ENCODE data around the gene IKZF5.
A peak's percentile ranks its signal among the peaks of the same experiment; 100 is the strongest.

IKZF5 gene

DNA sequence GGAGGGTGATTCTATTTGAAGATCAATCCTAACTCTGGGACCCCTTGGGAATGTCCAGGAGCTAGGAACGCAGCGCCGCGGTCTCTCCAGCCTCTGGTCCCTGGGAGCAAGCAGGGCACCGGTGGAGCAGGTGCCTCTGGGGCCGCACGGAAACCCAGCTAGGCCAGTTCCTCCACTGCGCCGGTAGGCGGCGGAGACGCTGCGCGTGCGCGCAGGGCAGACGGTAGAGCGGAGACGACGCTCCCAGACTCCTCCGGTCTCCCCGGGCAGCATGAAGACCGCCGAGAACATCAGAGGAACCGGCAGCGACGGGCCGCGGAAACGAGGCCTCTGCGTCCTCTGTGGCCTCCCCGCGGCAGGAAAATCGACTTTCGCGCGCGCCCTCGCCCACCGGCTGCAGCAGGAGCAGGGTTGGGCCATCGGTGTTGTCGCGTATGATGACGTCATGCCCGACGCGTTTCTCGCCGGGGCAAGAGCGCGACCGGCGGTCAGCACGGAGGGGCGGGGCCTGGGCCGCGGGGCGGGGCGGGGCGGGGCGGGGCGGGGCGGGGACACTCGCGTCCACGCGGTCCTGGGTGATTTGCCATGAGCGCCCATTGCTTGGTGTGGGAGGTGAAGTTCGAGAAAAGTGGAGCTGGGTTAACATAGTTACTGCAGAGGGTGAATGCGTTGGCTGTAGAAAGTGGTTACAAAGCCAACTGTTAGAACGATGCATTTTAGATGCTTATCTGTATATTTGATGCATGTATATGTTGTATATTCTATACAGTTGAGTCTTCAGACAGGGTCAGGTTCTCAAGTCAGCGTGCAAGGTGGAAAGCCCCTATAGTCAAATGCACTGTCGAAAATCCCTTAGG lies 28.2 kb downstream of the IKZF5 start, which contains the start of gene PSTK:
Gene PSTK, plus strand, starts transcription at position 193 of the 857 bp plus-strand sequence. Its CDS starts 79 bp downstream, at position 272.
- DNase-seq = peak; percentile 94

GRCh38 chr10:122974543-122975064 lies 34.0 kb downstream of the IKZF5 start:
- DNase-seq = no peak

DNA sequence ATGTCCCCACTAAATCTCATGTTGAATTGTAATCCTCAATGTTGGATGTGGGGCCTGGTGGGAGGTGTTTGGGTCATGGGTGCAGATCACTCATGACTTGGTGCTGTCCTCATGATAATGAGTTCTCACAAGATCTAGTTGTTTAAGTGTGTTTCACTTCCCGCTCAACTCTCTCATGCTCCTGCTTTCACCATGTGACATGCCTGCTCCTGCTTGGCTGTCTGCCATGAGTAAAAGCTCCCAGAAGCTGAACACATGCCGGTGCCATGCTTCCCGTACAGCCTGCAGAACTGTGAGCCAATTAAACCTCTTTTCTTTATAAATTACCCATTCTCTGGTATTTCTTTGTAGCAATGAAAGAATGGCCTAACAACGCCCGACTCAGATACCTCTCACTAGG lies 34.6 kb downstream of the IKZF5 start:
- no peak for DNase-seq

DNA sequence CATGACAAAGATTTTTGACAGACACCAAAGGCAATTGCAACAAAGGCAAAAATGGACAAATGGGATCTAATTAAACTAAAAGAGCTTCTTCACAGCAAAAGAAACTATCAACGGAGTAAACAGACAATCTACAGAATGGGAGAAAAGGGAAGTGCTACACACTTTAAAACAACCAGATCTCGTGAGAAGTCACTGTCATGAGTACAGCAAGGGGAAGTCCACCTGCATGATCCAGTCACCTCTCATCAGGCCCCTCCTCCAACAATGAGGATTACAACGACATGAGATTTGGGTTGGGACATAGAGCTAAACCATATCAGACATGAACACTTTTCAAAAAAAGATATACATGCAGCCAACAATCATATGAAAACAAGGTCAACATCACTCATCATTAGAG lies 39.9 kb downstream of the IKZF5 start:
- no peak for DNase-seq

GRCh38 chr10:122966879-122967278 lies 41.7 kb downstream of the IKZF5 start:
- DNase-seq = no peak

- no peak for DNase-seq
Observed at GRCh38 chr10:122962405-122962804, 46.2 kb downstream of the IKZF5 start.

- no peak for DNase-seq
Observed at GRCh38 chr10:122957474-122957873, 51.1 kb downstream of the IKZF5 start.

- DNase-seq = no peak
Observed at GRCh38 chr10:122955892-122956291, 52.7 kb downstream of the IKZF5 start.

DNA sequence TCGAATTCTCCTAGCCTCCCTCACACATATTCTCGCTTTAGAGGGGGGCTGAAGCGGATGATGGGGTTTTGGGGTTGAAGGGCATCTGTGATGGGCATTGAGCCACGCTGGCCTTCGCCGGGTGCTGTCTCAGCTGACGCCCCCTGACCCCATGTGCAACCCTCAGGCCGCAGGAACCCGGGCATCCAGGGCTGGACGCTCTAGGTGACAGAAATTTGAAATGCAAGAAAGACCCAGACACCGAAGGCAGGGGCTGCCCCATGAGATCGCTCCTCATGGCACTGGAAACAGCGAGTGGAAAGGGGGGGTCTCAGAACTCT lies 53.9 kb downstream of the IKZF5 start:
- DNase-seq = peak; percentile 30

DNA sequence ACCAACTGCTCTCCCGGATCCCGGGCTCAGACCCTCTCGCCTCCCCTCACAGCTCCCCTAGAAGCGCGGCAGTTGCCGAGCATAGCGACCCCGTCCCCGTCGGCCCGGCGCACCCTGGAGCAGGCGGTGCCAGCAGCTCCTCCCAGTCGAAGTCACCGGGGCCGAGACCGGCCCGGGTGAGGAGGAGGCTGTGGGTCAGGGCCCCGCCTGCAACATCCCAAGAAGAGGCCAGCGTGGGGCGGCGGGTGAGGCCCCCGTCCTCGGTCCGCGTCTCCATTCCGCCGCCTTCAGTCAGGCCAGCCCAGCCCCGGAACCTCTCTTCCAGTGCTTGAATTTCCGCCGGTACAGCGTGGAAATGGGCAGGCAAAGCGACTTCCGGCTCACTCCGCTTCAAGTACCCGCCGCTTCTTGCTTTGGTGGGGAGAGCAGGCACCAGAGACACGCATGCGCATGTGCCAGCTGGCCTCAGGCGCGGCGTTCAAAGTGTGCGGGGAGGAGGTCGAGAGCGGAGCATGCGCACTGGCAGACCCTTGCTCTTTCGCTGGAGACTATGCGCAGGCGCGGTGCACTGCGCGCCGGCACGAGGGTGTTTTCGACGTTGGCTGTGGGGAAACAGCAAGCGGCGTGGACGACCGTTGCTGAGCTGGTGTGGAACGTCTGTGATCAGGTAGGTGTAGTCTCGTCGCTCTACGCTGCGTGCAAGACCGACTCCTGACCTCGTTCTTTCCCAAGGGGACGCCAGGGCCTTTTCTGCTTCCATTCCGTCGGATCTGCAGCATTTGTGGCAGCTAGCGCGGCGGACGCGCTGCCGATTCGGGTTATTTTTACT lies 54.5 kb downstream of the IKZF5 start, which contains the start of gene C10orf88:
Gene C10orf88, minus strand, starts transcription at position 326 of the 829 bp plus-strand sequence. Its CDS starts 49 bp downstream, at position 277.
- peak; percentile 99 for DNase-seq

DNA sequence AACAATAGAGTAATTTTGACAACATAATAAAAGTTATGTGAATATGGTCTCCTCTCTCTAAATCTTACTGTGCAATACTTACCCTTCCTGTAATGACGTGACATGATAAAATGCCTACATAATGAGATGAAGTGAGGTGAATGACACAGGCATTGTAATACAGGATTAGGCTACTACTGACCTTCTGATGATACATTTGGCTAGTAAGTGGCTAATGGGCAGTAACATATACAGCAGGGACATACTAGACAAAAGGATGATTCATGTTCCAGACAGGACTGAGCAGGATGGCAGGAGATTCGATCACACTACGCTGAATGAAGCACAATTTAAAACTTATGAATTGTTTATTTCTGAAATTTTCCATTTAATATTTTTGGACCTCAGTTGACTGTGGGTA lies 59.3 kb downstream of the IKZF5 start:
- DNase-seq = no peak
